Osteoblast (primary cell): ENCODE measurements around the gene SCAF1. TPM values are rescaled to one million over a fixed set of nuclear protein-coding genes. Genes with fewer than 3 reads are reported as not detected.

Experiments
- DNase-seq: peaks from one replicate; pipeline ENCODE4 v3.0.0; 2011; ENCODE audit warnings: low spot score, mixed read lengths; ENCODE audit not compliant: insufficient read length; ENCODE audit errors: missing footprints
- H2AFZ ChIP-seq: 2 replicates; pipeline ENCODE4 v1.6.0; 2011; ENCODE audit warnings: mild to moderate bottlenecking, low read length
- H3K27ac ChIP-seq: 2 replicates; pipeline ENCODE4 v1.5.1; 2011; ENCODE audit warnings: mild to moderate bottlenecking, low read depth, low read length, moderate library complexity
- H3K27me3 ChIP-seq: 2 replicates; pipeline ENCODE4 v1.6.0; 2012; ENCODE audit warnings: mild to moderate bottlenecking, control low read depth, inconsistent platforms, low read length, moderate library complexity; ENCODE audit not compliant: insufficient read depth
- H3K36me3 ChIP-seq: 2 replicates; pipeline ENCODE4 v1.5.1; 2011; ENCODE audit warnings: mild to moderate bottlenecking, low read length, control low read depth, moderate library complexity; ENCODE audit not compliant: insufficient read depth
- H3K4me1 ChIP-seq: 2 replicates; pipeline ENCODE4 v1.5.1; 2011; ENCODE audit warnings: mild to moderate bottlenecking, low read length, control low read depth, moderate library complexity; ENCODE audit not compliant: insufficient read depth
- H3K4me2 ChIP-seq: 2 replicates; pipeline ENCODE4 v1.6.0; 2011; ENCODE audit warnings: mild to moderate bottlenecking, low read length; ENCODE audit not compliant: insufficient read depth
- H3K4me3 ChIP-seq: fragments of 200-600 bp; sonication (generic); 3 replicates; pipeline ENCODE4 v1.5.1; 2012; ENCODE audit warnings: mild to moderate bottlenecking, low read length, inconsistent platforms; ENCODE audit not compliant: insufficient read depth
- H3K79me2 ChIP-seq: 2 replicates; pipeline ENCODE4 v1.6.0; 2012; ENCODE audit warnings: mild to moderate bottlenecking, low read length, control low read depth, inconsistent platforms; ENCODE audit not compliant: insufficient read depth
- H3K9me3 ChIP-seq: 2 replicates; pipeline ENCODE4 v1.5.1; 2011; ENCODE audit warnings: low read depth, low read length, control low read depth
- H4K20me1 ChIP-seq: 2 replicates; pipeline ENCODE4 v1.6.0; 2012; ENCODE audit warnings: mild to moderate bottlenecking, low read length, control low read depth; ENCODE audit not compliant: insufficient read depth
- CTCF ChIP-seq: IDR thresholded peaks from 2 replicates; pipeline ENCODE4 v1.5.1; 2011; ENCODE audit warnings: mild to moderate bottlenecking, low read depth, low read length, moderate library complexity; ENCODE audit errors: extremely low read depth
- total RNA-seq: library from RNA; depleted of rRNA; stranded (reverse); fragments of >200 nt; gene quantifications from 2 replicates; pipeline ENCODE4 v1.2.3, GENCODE V29; 2012

The SCAF1 gene
- total RNA-seq, 1 donor, result 14.8 TPM

- peaks cover 44% of the 10 kb centered on the region for H3K79me2 ChIP-seq
- H3K27me3 ChIP-seq, result no peaks in the 10 kb centered on the region
- no peak overlapping the region for H3K4me2 ChIP-seq
- no peak for DNase-seq
- H2AFZ ChIP-seq, result no peak overlapping the region
- H3K27ac ChIP-seq, result no peak overlapping the region
- H3K36me3 ChIP-seq, result peaks cover 61% of the 10 kb centered on the region
- H4K20me1 ChIP-seq, result peaks cover 26% of the 10 kb centered on the region
- no peak overlapping the region for H3K4me3 ChIP-seq
- no peak for TF ChIP-seq CTCF
- no peaks in the 10 kb centered on the region for H3K4me1 ChIP-seq
- H3K9me3 ChIP-seq, result no peaks in the 10 kb centered on the region
Observed at GRCh38 chr19:49651820-49652550, 10.0 kb downstream of the SCAF1 start.

- no peak for TF ChIP-seq CTCF
- H3K27me3 ChIP-seq, result no peaks in the 10 kb centered on the region
- H2AFZ ChIP-seq, result no peak overlapping the region
- no peak overlapping the region for H3K4me3 ChIP-seq
- no peaks in the 10 kb centered on the region for H3K9me3 ChIP-seq
- H3K4me2 ChIP-seq, result no peak overlapping the region
- no peak for DNase-seq
- H3K4me1 ChIP-seq, result no peaks in the 10 kb centered on the region
- peaks cover 19% of the 10 kb centered on the region for H4K20me1 ChIP-seq
- H3K27ac ChIP-seq, result no peak overlapping the region
- H3K79me2 ChIP-seq, result peaks cover 35% of the 10 kb centered on the region
- peaks cover 60% of the 10 kb centered on the region for H3K36me3 ChIP-seq
Observed at GRCh38 chr19:49652551-49653465, 10.8 kb downstream of the SCAF1 start.

- Histone ChIP-seq H3K36me3 (peaks cover 58% of the 10 kb centered on the region), H4K20me1 (peaks cover 19% of the 10 kb centered on the region), H2AFZ (no peak overlapping the region), H3K9me3 (no peaks in the 10 kb centered on the region), H3K27ac (no peak overlapping the region), H3K4me2 (no peak overlapping the region), H3K4me3 (no peak overlapping the region), H3K79me2 (peaks cover 32% of the 10 kb centered on the region), H3K4me1 (no peaks in the 10 kb centered on the region), H3K27me3 (no peaks in the 10 kb centered on the region)
- no peak for DNase-seq
- no peak for TF ChIP-seq CTCF
Observed at GRCh38 chr19:49653466-49653806, 11.4 kb downstream of the SCAF1 start.

- H3K9me3 ChIP-seq, result no peaks in the 10 kb centered on the region
- H3K4me2 ChIP-seq, result no peak overlapping the region
- no peaks in the 10 kb centered on the region for H3K27me3 ChIP-seq
- DNase-seq, result no peak
- H2AFZ ChIP-seq, result no peak overlapping the region
- no peaks in the 10 kb centered on the region for H3K4me1 ChIP-seq
- H3K4me3 ChIP-seq, result no peak overlapping the region
- no peak for TF ChIP-seq CTCF
- peaks cover 65% of the 10 kb centered on the region for H3K36me3 ChIP-seq
- H4K20me1 ChIP-seq, result peaks cover 23% of the 10 kb centered on the region
- peaks cover 27% of the 10 kb centered on the region for H3K79me2 ChIP-seq
- no peak overlapping the region for H3K27ac ChIP-seq
Observed at GRCh38 chr19:49654581-49654980, 12.6 kb downstream of the SCAF1 start.
